Measurements from ENCODE around the gene ANO2.

Gene ANO2

DNA sequence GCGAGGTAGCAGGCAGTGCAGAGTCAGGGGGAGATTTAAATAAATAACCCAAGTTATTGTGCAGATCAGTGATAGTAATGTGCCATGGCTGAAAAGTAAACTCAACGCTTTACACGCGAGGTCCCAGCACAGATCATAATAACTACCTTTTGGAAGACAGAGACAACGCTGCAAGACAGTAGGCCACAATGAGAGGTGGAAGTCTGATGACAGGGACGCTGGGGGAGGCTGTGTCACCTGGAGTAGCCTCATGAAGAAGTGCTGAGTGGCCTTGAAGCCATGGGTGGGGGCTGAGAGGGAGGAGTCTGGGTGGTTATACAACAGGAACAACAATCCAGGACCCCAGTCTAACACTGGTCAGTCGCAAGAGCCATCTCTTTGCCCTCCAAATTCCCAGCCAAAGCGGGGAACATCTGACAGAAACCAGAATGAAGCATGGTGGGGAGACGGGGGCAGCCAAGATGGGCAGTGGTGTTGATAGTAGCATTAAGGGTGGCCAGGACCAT lies 28.2 kb downstream of the ANO2 start:
- DNase-seq (ENCODE audit: low read depth): no peak

DNA sequence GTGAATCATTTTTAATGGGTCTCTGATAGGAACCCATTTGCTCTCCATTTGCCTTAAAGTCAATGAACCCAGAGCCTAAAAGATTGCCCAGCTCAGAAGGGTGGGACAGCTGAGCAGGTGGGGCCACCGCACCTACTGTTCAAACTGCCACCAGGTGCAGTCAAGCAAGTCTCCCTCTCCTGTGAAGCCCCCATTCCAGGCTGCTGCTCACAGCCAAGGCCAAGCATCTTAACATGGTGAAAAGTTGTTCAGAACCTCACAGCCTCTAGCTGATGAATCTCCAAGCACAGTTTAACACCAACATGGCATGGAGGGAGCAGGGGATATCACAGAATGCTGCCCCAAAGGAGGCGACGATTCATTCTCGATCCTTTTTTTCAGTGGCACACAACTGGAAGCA lies 29.5 kb downstream of the ANO2 start:
- no peak for DNase-seq (ENCODE audit: low read depth)

DNA sequence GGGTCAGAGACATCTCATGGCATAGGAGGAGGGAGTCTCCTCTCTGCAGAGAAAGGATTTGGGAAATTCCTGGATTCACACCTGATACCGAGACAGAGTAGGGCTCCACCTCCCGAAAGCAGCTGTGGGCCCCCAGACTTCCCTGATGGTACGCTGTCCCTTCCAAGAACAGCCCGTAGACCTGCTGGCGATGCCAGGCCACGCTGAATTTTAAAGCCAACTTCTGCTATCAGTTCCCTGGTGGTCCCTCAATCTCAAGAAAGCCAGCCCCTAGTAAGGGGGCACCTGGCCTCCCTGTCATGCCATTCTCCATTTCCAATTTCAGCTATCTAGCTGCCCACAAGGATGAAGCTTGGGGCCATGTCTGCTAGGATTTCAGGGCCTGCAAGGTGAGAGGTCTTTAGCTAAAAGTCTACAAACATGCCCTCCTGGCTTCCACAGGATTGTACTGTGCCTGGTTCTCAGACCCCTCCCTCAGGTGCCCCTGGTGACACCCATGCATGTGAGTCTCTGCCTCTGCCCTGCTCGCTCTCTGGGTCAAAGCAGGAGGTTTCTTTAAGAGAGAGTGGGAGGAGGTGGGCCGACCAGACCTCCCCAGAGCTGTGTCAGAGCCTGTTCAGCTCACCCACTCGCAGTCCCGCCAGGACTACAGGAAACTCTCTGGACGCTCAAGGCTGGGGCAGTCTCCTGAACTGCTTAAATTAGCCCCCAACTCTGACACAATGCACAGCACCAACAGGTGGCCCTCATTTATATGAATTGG lies 30.5 kb downstream of the ANO2 start:
- no peak for DNase-seq (ENCODE audit: low read depth)

DNA sequence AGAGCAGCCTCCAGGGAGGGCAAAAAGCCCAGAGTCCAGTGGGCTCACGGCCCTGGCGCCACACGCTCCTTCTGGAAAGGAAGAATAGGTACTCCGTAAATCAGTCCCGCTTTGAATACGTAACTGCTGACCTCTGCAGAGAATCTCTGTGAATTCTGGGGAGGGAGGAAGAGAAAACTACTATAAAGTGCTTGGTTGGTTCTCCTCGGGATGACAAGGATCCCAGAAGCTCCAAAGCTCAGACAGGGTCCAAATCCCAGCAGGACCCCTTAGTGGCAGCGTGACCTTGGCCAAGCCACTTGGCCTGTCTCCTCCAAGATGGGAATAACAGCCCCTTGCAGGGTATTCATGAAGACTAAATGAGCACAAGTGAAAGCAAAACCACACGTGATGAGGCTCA lies 31.7 kb downstream of the ANO2 start:
- no peak for DNase-seq (ENCODE audit: low read depth)

DNA sequence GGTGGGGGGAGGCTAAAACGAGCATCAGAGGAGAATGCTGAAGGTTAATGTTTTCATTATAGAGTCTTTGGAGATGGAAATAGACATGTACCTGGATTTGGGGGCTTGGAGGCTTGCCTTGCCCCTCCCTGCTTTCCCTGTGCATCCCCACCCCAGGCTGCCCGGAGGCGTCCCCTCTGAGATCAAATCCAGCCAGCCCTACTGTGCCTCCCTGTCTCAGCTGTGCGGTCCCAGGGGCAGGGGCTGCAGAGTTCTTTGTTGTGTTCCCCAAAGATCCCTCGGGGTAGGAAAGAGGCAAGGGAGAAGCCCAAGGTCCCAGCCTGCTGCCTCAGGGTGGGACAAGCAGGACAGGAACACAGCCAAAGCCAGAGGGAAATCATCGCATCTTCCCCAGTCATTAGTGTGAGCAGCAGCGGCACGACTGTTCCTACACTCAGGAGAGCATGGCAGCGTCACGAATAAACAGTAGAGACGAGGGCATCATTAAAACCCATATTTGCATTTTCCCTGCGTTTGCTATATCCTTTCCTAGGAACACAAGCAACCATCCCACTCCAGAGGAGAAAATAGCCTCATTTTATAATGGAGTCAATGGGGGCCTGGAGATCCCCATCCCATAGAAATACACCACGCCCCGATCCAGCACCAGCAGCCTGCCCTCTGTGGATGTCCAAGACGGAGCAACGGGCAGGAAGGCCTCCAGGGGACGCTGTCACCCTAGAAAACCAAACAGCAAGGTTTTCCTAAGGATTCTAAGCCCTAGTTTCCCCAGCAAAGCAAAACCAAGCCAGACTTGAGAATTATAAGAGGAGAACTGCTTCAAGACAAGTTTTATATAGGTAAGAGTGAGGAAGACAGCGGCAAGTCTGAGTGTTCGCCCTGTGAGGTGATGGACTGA lies 32.4 kb downstream of the ANO2 start:
- DNase-seq (ENCODE audit: low read depth): no peak

DNA sequence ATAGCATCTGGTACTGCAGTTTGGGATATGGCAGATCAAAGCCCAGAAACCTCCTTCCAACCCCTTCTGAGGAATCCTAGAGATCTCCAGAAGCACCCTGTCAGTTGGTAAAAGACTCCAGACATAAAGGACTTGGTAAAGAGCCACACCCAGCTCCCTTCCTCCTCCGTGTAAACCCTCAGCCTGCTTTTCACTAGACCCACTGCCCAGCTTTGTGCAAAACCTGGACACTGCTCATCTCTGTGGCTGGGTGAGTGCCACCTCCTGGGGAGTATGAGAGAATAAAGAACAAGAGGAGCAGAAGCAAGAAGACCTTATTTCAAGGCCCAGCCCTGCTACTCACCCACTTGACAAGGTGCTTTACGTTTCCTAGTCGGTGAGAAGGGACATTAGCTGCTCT lies 33.0 kb downstream of the ANO2 start:
- no peak for DNase-seq (ENCODE audit: low read depth)

DNA sequence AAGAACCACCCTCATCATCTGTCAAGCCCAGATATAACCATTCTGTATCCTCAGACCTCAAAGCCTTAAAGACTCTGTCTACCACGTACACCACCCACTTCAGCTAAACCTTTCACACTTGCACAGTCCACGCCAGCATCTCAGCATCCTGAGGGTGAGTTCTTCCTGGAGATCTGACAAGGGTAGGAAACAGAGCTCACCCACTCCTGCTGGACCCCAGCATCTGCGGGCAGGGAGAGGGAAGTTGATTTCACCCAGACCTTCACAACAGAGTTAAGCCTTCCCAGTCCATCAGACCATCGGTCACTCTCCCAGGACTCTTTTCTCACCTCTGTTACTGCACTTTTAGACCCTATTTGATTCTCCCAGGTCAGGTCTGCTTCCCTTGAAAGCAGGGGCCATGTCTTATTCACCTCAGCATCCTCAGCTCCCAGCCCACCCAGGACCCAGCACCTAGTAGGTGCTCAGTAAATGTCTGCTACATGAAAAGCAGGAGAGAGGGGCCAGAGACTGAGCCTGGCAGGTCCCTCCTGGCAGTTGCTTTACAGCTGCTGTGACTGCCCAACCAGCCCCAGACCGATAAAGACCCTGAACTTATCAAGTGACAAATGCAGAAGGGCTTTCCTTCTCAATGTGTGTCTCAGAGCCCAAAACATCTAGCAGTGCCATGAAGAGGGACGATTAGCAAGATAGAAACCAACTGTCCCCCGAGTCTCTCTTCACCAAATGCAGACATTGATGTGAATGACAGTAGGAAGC lies 34.1 kb downstream of the ANO2 start:
- no peak for DNase-seq (ENCODE audit: low read depth)

DNA sequence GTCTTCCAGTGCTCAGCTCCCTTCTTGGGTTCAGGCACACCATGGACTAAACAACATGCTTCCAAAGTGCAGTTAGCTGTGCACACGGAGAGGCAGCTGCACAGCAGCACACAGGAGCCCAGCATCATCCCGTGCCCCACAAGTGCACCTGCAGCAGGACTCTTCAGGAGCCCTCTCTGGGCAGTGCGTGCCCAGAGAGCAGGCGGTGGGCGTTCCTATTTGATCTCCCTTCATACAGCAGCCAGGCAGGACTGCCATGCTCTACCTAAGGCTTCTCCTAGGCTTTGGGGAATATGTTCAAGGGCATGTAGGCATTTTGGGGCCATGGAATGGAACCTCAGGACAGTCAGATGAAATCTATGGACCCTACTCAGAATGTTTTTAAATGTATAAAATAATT lies 35.5 kb downstream of the ANO2 start:
- no peak for DNase-seq (ENCODE audit: low read depth)

DNA sequence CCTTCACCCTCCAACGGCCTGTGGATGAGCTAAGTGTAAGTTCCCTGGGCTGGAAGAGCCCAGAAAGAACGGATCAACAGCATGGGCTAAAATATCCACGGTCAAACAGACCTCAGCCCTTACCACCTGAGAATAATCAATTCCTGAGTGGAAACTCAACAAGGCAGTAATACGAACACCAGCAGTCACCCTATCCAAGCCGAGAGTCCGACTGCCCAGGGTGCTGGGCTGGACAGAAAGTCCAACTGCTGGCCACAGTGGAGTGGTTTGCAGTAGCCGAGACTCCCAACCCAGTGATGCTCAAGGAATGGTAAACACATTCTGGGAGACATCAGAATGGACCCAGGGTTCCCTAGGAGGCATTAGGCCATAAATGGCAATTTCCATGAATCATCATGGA lies 36.8 kb downstream of the ANO2 start:
- DNase-seq (ENCODE audit: low read depth): no peak

DNA sequence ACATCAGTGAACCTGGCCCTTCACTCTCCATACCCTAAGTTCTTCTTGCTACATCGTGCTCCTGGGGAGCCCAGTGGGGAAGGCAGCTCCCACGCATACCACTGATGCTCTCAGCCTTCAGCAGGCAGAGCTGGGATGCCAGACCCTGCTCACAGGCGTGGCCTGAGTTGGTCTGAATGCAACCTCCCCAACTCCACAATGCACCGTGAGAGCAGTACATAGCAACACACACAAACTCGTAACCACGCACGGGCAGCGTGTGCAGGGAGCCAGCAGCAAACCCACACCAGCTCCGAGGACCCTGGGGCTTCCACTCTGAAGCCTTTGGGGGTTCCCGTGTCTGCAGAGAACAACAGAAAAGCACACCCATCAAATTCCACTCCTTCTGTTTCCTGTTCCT lies 37.3 kb downstream of the ANO2 start:
- no peak for DNase-seq (ENCODE audit: low read depth)

DNA sequence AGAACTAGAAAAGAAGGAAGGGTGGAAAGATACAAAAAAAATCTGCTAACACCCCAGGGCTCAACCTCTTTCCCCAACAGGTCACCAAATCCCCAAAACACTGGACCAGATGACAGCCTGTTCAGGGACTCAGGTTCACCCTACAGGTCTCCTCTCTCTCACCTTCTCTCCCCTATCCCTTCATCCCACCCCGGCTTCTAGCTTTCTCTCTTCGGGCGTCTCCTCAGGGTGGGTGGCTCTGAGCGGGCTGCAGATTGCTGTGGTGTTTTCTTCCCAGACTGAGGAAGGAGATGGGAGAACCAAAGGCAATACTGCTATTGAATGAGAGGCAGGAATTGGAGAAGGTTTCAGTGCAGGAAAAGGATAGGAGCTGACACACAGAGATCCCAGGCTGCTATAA lies 39.3 kb downstream of the ANO2 start:
- no peak for DNase-seq (ENCODE audit: low read depth)

DNA sequence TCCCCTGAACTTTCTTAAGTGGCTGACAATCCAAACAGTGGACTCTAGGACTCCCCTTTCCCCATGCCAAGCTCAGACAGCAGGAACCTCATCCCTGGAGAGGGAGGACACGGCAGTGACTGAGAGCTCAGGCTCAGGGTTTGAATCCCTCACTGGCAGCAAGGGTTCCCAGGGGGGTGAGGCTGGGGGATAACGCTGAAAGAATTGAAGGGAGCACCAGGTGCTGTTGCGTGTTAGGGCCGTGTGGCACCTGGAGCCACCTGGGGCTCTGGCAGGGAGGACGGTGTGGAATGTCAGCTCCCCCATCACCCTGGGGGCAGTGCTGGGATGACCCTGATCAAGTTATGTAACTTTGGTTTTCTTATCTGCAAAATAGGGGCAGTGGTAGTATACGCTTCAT lies 40.1 kb downstream of the ANO2 start:
- DNase-seq (ENCODE audit: low read depth): no peak

DNA sequence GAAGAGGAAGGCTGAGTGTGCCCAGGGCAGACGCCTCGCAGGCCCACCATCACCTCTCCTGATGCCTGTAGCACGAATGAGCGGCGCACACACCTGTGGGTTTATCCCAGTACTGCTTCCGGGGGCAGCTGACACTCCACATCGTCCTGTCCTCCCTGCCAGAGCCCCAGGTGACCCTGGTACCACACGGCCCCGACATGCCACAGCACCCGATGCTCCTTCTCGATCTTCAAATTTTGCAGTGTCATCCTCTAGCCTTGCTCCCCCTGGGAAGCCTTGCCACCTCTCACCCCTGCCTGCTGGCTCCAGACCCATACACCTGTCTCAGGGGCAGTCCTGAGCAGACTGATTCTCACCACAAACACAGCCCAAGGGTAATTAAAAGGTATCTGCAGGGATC lies 40.6 kb downstream of the ANO2 start:
- DNase-seq (ENCODE audit: low read depth): no peak

DNA sequence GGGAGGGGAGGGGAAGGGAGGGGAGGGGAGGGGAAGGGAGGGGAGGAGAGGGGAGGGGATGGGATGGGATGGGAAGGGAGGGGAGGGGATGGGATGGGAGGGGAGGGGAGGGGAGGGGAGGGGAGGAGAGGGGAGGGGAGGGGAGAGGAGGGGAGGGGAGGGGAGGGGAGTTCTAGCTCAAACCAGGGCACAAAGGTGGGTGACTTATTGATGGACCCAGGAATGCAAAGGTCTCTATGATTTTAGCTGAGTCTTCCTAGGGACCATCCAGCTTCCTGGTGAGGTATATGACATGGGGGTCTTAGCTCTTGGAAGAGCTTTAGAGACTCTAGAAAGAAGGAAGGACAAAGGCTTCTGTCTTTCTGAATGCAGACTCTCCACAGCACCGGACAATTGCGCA lies 42.3 kb downstream of the ANO2 start:
- DNase-seq (ENCODE audit: low read depth): no peak

DNA sequence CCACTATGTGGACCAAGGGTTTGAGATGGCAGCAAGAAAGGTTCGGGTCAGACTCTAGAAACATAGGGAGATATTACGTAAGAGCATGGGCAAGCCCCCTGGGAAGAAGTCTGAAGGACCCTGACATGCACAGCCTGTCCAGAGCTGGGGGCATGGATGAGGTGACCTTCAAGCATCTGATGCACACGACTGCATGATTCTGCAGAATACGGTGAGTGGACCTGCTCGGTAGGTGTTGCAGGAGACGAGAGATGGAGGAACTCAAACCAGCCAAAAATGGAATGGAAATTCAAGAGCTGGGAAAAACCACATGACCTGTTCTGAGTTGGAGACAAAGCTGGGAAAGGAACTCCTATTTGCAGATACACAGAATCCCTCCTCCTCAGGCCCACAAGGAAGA lies 43.6 kb downstream of the ANO2 start:
- no peak for DNase-seq (ENCODE audit: low read depth)

DNA sequence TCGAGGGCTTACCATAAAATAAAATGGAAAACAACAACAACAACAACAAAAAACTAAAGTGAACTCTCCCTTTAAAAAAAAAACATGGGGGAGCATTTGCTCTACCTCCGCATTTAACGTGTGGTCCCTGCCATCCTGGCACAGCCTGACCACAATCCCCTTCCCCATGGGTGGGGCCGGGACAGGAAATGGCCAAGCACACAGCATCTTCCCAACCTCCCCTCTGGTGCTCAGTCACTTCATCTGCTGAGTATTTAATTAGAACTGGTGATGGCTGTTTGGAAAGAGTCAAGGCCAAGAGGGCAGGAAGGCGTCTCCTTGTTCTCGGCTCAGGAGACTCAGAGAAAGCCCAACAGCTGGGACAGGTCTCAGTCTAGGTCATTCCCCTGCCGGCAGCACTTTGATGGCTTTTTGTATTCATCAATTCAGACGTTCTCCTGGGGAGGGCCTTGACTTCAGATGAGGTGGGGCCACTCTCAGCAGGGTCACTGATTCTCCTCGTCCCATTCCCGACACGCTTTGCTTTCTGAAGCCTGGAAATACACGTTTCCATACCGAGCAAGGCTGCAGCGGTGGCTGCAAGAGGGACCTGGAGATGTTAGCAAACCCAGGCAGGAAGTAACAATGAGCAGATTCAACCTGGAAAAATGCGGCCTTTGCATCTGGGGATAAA lies 44.4 kb downstream of the ANO2 start:
- no peak for DNase-seq (ENCODE audit: low read depth)

DNA sequence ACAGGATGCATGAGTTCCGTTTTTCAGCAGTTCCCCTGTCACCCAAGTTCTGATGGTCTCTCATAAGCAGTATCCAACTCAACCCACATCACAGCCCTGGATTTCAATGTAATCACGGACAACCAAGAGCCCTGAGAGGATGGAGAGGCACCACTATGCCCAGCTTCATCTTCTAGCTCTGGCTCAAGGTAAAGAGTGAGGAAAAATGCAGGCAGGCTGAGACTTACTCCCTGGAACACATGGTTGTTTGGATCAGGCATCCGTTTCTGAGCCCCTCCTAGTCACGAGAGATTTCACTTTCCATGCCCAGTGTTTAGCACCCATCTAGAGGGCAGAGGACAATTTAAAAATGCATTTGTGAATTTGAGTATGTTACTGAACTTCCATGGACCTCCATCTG lies 45.0 kb downstream of the ANO2 start:
- DNase-seq (ENCODE audit: low read depth): no peak

DNA sequence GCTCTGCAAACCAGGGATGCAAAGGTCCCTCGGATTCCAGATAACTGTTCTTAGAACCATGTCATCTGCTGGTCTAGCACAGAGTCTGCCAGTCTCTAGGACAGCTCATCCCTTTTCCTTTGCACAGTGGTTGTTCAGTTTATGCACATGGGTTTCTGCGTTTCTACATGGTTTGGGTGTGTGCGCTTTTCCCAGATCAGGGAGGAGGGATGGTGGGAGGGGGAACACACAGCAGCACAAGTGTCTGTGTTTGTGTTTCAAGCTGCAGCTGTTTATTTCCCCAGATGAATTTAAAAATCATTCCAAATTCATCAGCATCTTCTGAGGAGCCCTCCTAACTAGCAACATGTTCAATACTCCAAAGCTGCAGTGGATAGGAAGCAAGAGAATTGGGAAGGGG lies 45.4 kb downstream of the ANO2 start:
- DNase-seq (ENCODE audit: low read depth): no peak

DNA sequence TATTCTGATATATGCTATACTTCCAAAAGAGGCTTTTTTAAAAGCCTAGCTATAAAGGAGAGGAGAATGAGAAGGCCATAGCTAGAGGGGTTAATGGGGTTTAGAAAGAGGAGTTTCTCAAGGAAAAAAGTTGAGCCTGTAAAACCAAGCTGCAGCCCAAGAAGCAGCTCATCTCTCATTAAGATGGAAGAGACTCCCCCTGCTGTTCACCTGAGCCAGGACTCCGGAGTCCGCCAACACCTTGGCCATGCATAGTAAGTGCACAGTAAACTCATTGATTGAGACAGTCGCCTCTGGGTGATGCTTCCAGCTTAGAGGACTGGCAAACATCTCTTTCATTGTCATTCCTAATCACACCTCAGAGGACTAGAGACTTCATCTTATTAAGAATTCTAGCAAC lies 46.2 kb downstream of the ANO2 start:
- no peak for DNase-seq (ENCODE audit: low read depth)

DNA sequence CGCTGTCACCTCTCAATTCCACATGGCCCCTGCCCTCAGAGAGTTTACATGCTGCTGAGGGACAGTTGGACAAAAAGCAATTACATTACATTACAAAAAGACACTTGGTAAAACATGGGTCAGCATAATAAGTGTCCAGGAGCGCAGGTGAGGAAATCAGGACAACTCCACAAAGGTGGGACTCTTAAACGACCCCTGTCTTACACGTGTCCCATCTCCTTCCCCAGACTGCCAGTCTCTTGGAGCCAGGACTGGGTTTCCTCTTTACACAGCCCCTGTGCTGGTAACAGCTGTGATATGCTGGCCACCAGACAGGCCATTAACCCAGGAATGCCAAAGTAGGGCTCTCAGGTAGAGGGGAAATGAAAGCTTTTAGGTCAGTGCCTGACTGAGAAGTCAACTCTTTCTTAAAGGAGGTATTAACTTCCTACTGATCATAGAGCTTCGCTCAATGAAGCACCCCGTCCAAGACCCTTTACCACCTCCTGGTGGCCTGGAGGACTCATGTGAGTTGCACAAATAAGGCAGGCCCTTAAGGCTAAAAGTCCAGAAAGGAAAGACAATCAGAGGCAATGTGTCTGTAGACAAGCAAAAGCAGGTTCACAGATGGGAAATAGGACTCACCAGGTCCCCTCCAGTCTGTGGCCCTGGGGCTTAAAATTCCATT lies 55.5 kb downstream of the ANO2 start:
- no peak for DNase-seq (ENCODE audit: low read depth)

DNA sequence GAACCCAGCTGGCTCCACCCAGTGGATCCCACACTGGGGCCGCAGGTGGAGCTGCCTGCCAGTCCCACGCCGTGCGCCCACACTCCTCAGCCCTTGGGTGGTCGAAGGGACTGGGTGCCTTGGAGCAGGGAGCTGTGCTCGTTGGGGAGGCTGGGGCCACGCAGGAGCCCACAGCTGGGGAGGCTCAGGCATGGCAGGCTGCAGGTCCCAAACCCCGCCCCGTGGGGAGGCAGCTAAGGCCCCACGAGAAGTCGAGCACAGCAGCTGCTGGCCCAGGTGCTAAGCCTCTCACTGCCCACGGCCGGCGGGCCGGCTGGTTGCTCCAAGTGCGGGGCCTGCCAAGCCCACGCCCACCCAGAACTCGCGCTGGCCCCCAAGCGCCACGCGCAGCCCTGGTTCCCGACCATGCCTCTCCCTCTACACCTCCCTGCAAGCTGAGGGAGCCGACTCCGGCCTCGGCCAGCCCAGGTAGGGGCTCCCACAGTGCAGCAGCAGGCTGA lies 56.2 kb downstream of the ANO2 start:
- no peak for DNase-seq (ENCODE audit: low read depth)

Measured in iris pigment epithelial cell (primary cell).